Neural cell (in vitro differentiated cells): ENCODE results near the gene MYOD1.

ENCODE experiments used
- EZH2 ChIP-seq: fragments of 200-600, 300-800 bp; shearing (Covaris generic), sonication (generic); IDR thresholded peaks from 2 replicates; pipeline ENCODE4 v1.6.1; 2014; ENCODE audit warnings: antibody characterized with exemption, low read length, borderline replicate concordance, mild to moderate bottlenecking; ENCODE audit not compliant: insufficient read depth, poor library complexity, severe bottlenecking
- TF ChIP-seq, protein P1 (sequence below): fragments of 450-650 bp; IDR thresholded peaks from 2 replicates; pipeline ENCODE4 v1.5.1; 2014; ENCODE audit warnings: antibody characterized with exemption, mild to moderate bottlenecking, moderate library complexity; ENCODE audit not compliant: poor library complexity, severe bottlenecking

DNA sequence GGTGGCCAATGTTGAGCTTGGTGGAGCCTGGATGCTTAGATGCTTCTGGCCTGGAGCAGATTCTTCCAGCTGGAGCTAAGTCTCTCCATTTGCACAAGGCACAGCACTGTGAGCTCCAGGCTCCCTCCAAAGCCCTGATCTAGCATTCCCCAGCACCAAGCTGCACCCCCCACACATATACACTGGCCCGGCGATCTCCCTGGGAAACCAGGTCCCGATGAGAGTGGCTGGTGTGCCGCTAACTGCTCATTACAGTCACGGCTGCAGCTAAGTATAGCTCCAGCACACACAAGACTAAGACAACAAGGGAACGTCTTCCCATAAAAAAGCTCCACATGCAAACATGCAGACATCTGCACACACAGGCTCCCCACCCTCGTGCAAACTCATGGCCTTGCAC lies 32.8 kb downstream of the MYOD1 start:
- TF ChIP-seq, protein P1, sequence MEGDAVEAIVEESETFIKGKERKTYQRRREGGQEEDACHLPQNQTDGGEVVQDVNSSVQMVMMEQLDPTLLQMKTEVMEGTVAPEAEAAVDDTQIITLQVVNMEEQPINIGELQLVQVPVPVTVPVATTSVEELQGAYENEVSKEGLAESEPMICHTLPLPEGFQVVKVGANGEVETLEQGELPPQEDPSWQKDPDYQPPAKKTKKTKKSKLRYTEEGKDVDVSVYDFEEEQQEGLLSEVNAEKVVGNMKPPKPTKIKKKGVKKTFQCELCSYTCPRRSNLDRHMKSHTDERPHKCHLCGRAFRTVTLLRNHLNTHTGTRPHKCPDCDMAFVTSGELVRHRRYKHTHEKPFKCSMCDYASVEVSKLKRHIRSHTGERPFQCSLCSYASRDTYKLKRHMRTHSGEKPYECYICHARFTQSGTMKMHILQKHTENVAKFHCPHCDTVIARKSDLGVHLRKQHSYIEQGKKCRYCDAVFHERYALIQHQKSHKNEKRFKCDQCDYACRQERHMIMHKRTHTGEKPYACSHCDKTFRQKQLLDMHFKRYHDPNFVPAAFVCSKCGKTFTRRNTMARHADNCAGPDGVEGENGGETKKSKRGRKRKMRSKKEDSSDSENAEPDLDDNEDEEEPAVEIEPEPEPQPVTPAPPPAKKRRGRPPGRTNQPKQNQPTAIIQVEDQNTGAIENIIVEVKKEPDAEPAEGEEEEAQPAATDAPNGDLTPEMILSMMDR: no peak
- no peak for TF ChIP-seq EZH2
